H1 (cell line): ENCODE results near the gene CACNA1A. TPM values are rescaled to one million over a fixed set of nuclear protein-coding genes. Genes with fewer than 3 reads are reported as not detected.

ENCODE experiments used
- CTCF ChIA-PET: fragments of 300-600 bp; sonication (Branson Sonifier 250); formaldehyde crosslinking; loops from one replicate; lab custom pipeline; 2021; ENCODE audit not compliant: partially characterized antibody; lab: Charles Lee
- POLR2A ChIA-PET: fragments of 300-600 bp; sonication (Branson Sonifier 250); formaldehyde crosslinking; loops from one replicate; lab custom pipeline; 2021; ENCODE audit warnings: inconsistent platforms; ENCODE audit not compliant: partially characterized antibody; lab: Charles Lee
- DNase-seq, 2 experiments: peaks; one replicate each; pipeline versions ENCODE4 v3.0.0 to v3.0.0-alpha.2; 2010 to 2022; ENCODE audit warnings: low spot score in 2 of 2, low read depth in 1 of 2, mixed read lengths in 1 of 2
- FAIRE-seq: peaks from 2 replicates; lab custom pipeline; 2011; peaks lifted over from hg19 to GRCh38; lab: Jason Lieb, UNC
- H2AFZ ChIP-seq: 2 replicates; pipeline ENCODE4 v1.8.1; 2012; ENCODE audit warnings: low read length, inconsistent platforms
- H2AK5ac ChIP-seq: 2 replicates; pipeline ENCODE4 v1.6.1; 2013; ENCODE audit warnings: low read depth, low read length
- H2BK120ac ChIP-seq: replicated peaks from 2 replicates; pipeline ENCODE3; 2013; ENCODE audit warnings: low read depth, low read length, inconsistent platforms
- H2BK12ac ChIP-seq: 2 replicates; pipeline ENCODE4 v1.6.1; 2013; ENCODE audit warnings: low read depth, low read length
- H2BK15ac ChIP-seq: 2 replicates; pipeline ENCODE4 v1.6.1; 2013; ENCODE audit warnings: low read length
- H2BK20ac ChIP-seq: 2 replicates; pipeline ENCODE4 v1.6.1; 2013; ENCODE audit warnings: low read length
- H2BK5ac ChIP-seq: 2 replicates; pipeline ENCODE4 v1.6.1; 2013; ENCODE audit warnings: low read depth, low read length
- H3K14ac ChIP-seq: 2 replicates; pipeline ENCODE4 v1.6.1; 2013; ENCODE audit warnings: inconsistent platforms; ENCODE audit not compliant: insufficient read length
- H3K18ac ChIP-seq: 2 replicates; pipeline ENCODE4 v1.6.1; 2013; ENCODE audit warnings: low read length; ENCODE audit errors: extremely low read depth
- H3K23ac ChIP-seq: 2 replicates; pipeline ENCODE4 v1.6.1; 2013; ENCODE audit warnings: inconsistent platforms; ENCODE audit not compliant: insufficient read length
- H3K23me2 ChIP-seq: 2 replicates; pipeline ENCODE4 v1.6.1; 2013; ENCODE audit warnings: low read depth, low read length
- H3K27ac ChIP-seq: 2 replicates; pipeline ENCODE4 v1.6.1; 2011; ENCODE audit warnings: low read depth, low read length, inconsistent platforms
- H3K27me3 ChIP-seq, 4 experiments: replicated peaks in 1 of 4; 1 replicate in 1 of 4; 2 replicates in 3 of 4; pipeline versions ENCODE4 v1.6.1 to v1.8.1; 2011 to 2013; ENCODE audit warnings: low read length in 3 of 4, mild to moderate bottlenecking in 3 of 4, inconsistent platforms in 2 of 4, mixed read lengths in 2 of 4, moderate library complexity in 1 of 4; ENCODE audit not compliant: control insufficient read depth in 3 of 4, insufficient read depth in 3 of 4; ENCODE audit errors: extremely low read depth in 1 of 4
- H3K36me3 ChIP-seq, 4 experiments: 2 replicates each; pipeline versions ENCODE4 v1.6.1 to v1.8.1; 2011 to 2013; ENCODE audit warnings: mild to moderate bottlenecking in 4 of 4, low read length in 3 of 4, moderate library complexity in 2 of 4, control low read depth in 1 of 4, inconsistent platforms in 1 of 4; ENCODE audit not compliant: insufficient read depth in 4 of 4, control insufficient read depth in 2 of 4
- H3K4ac ChIP-seq: replicated peaks from 2 replicates; pipeline ENCODE3; 2013; ENCODE audit warnings: low read length, low read depth, mixed read lengths, inconsistent platforms; ENCODE audit not compliant: insufficient read length
- H3K4me1 ChIP-seq, 4 experiments: replicated peaks in 1 of 4; 1 replicate in 1 of 4; 2 replicates in 3 of 4; pipeline versions ENCODE4 v1.6.1 to v1.8.1; 2011 to 2013; ENCODE audit warnings: low read length in 3 of 4, inconsistent platforms in 2 of 4, mixed read lengths in 1 of 4; ENCODE audit not compliant: insufficient read depth in 4 of 4, control insufficient read depth in 3 of 4
- H3K4me2 ChIP-seq, 2 experiments: 2 replicates each; pipeline versions ENCODE4 v1.6.1 to v1.8.1; 2011 to 2013; ENCODE audit warnings: low read depth in 2 of 2, low read length in 2 of 2, control low read depth in 1 of 2, inconsistent platforms in 1 of 2, mild to moderate bottlenecking in 1 of 2; ENCODE audit not compliant: insufficient read depth in 1 of 2
- H3K4me3 ChIP-seq, 4 experiments: fragments of 200-600, 300-600 bp in 1 of 4; sonication (generic), shearing (Covaris generic), sonication (Bioruptor Twin) in 1 of 4; 2 replicates each; pipeline versions ENCODE4 v1.5.1 to v1.8.1; 2011 to 2016; ENCODE audit warnings: low read length in 4 of 4, low read depth in 3 of 4, control low read depth in 2 of 4, inconsistent platforms in 2 of 4, mild to moderate bottlenecking in 2 of 4, mixed read lengths in 1 of 4, moderate library complexity in 1 of 4; ENCODE audit not compliant: insufficient read depth in 2 of 4; ENCODE audit errors: extremely low read depth in 1 of 4
- H3K56ac ChIP-seq: replicated peaks from 2 replicates; pipeline ENCODE3; 2013; ENCODE audit warnings: low read depth, mild to moderate bottlenecking, mixed read lengths, low read length, inconsistent platforms; ENCODE audit not compliant: insufficient read length
- H3K79me1 ChIP-seq: 2 replicates; pipeline ENCODE4 v1.6.1; 2013; ENCODE audit warnings: low read depth, low read length, control low read depth
- H3K79me2 ChIP-seq, 2 experiments: 2 replicates each; pipeline versions ENCODE4 v1.6.1 to v1.8.1; 2012 to 2013; ENCODE audit warnings: low read length in 2 of 2, mild to moderate bottlenecking in 2 of 2, inconsistent platforms in 1 of 2; ENCODE audit not compliant: insufficient read depth in 2 of 2, control insufficient read depth in 1 of 2
- H3K9ac ChIP-seq, 4 experiments: replicated peaks in 1 of 4; 1 replicate in 1 of 4; 2 replicates in 3 of 4; pipeline versions ENCODE4 v1.6.1 to v1.8.1; 2011 to 2013; ENCODE audit warnings: low read depth in 3 of 4, low read length in 3 of 4, control low read depth in 2 of 4, mild to moderate bottlenecking in 2 of 4, moderate library complexity in 2 of 4, inconsistent platforms in 1 of 4; ENCODE audit errors: extremely low read depth in 1 of 4
- H3K9me3 ChIP-seq, 2 experiments: 2 replicates each; pipeline versions ENCODE4 v1.6.1 to v1.8.1; 2012 to 2013; ENCODE audit warnings: mild to moderate bottlenecking in 2 of 2, moderate library complexity in 2 of 2, control low read depth in 1 of 2, inconsistent platforms in 1 of 2, low read depth in 1 of 2, low read length in 1 of 2, mixed read lengths in 1 of 2; ENCODE audit not compliant: insufficient read depth in 2 of 2
- H4K20me1 ChIP-seq, 2 experiments: replicated peaks in 1 of 2; 2 replicates each; pipeline versions ENCODE3 to v1.8.1; 2011 to 2013; ENCODE audit warnings: inconsistent platforms in 2 of 2, low read length in 2 of 2, mild to moderate bottlenecking in 1 of 2; ENCODE audit not compliant: insufficient read depth in 2 of 2, control insufficient read depth in 1 of 2
- H4K5ac ChIP-seq: 2 replicates; pipeline ENCODE4 v1.6.1; 2013; ENCODE audit warnings: low read length, low read depth, mixed read lengths, inconsistent platforms; ENCODE audit not compliant: insufficient read length
- H4K8ac ChIP-seq: 2 replicates; pipeline ENCODE4 v1.8.0; 2013; ENCODE audit warnings: mild to moderate bottlenecking, moderate library complexity, low read length, inconsistent platforms; ENCODE audit not compliant: insufficient read depth; ENCODE audit errors: extremely low read depth
- H4K91ac ChIP-seq: replicated peaks from 2 replicates; pipeline ENCODE3; 2013; ENCODE audit warnings: low read length, mixed read lengths, inconsistent platforms; ENCODE audit not compliant: insufficient read length
- BACH1 ChIP-seq: IDR thresholded peaks from 2 replicates; pipeline ENCODE4 v1.6.1; 2012; ENCODE audit warnings: low read length, improper control_type of control experiment
- GABPA ChIP-seq: IDR thresholded peaks from 2 replicates; pipeline ENCODE4 v1.6.1; 2011; ENCODE audit warnings: mild to moderate bottlenecking, low read length, moderate library complexity, borderline replicate concordance; ENCODE audit not compliant: insufficient read depth
- POU5F1 ChIP-seq: IDR thresholded peaks from 2 replicates; pipeline ENCODE4 v1.6.1; 2011; ENCODE audit warnings: low read depth, mild to moderate bottlenecking, low read length, moderate library complexity
- RAD21 ChIP-seq, 2 experiments: IDR thresholded peaks in 1 of 2; conservative IDR thresholded peaks in 1 of 2; 2 replicates each; pipeline ENCODE4 v1.6.1; 2011; ENCODE audit warnings: low read depth in 2 of 2, low read length in 2 of 2, improper control_type of control experiment in 1 of 2, inconsistent platforms in 1 of 2, mild to moderate bottlenecking in 1 of 2, moderate library complexity in 1 of 2
- SRF ChIP-seq: IDR thresholded peaks from 2 replicates; pipeline ENCODE4 v1.6.1; 2011; ENCODE audit warnings: mild to moderate bottlenecking, low read depth, low read length, moderate library complexity
- WGBS, 2 experiments: shearing (Covaris generic) in 1 of 2; methylation state at CpG; one replicate each; pipeline versions ENCODE4 v1.1.6 to v1.1.7; 2013 to 2015; ENCODE audit warnings: low lambda C conversion rate in 2 of 2, mixed read lengths in 2 of 2, inconsistent platforms in 1 of 2, low coverage in 1 of 2, missing lambda C conversion rate in 1 of 2; ENCODE audit not compliant: insufficient replicate concordance in 2 of 2, insufficient coverage in 1 of 2, insufficient read length in 1 of 2; ENCODE audit errors: extremely low coverage in 1 of 2, missing lambda C conversion rate in 1 of 2; 5-methylcytosine and 5-hydroxymethylcytosine counted together
- polyA plus RNA-seq, 7 experiments: library from polyadenylated mRNA; depleted of rRNA in 3 of 7; stranded (reverse) in 5 of 7; unstranded in 2 of 7; fragments of >200 nt in 5 of 7; fragments of 200-250 nt in 2 of 7; gene quantifications; 1 replicate in 5 of 7; 2 replicates in 1 of 7; 4 replicates in 1 of 7; pipeline versions ENCODE4 v1.2.1 to v1.2.3, GENCODE V29; 2011 to 2013; ENCODE audit warnings: missing spikeins in 2 of 7, mixed read lengths in 2 of 7
- total RNA-seq: library from RNA; stranded (reverse); fragmentation: NEBNext Ultra II Directional; extraction: Animal tissue kit (Norgen Biotek cat#: 25700); gene quantifications from 2 replicates; pipeline ENCODE4 v1.2.1, GENCODE V29; 2021
- TF ChIP-seq, protein P1 (sequence below), 3 experiments: IDR thresholded peaks; 1 replicate in 2 of 3; 2 replicates in 1 of 3; pipeline versions ENCODE4 v1.5.1 to v1.6.1; 2011; ENCODE audit warnings: low read length in 3 of 3, mild to moderate bottlenecking in 3 of 3, inconsistent platforms in 2 of 3, low read depth in 1 of 3, moderate library complexity in 1 of 3; ENCODE audit not compliant: insufficient read depth in 1 of 3; ENCODE audit errors: control extremely low read depth in 1 of 3
- TF ChIP-seq, protein P2 (sequence below): IDR thresholded peaks from 2 replicates; pipeline ENCODE4 v1.6.1; 2011; ENCODE audit warnings: low read length, improper control_type of control experiment

Gene CACNA1A
- total and polyA plus RNA-seq, 2 of the 8 experiments (the other 6 are each of a cell fraction or from before 2014, with no cell fraction given), result 10.7 to 25.3 TPM

DNA sequence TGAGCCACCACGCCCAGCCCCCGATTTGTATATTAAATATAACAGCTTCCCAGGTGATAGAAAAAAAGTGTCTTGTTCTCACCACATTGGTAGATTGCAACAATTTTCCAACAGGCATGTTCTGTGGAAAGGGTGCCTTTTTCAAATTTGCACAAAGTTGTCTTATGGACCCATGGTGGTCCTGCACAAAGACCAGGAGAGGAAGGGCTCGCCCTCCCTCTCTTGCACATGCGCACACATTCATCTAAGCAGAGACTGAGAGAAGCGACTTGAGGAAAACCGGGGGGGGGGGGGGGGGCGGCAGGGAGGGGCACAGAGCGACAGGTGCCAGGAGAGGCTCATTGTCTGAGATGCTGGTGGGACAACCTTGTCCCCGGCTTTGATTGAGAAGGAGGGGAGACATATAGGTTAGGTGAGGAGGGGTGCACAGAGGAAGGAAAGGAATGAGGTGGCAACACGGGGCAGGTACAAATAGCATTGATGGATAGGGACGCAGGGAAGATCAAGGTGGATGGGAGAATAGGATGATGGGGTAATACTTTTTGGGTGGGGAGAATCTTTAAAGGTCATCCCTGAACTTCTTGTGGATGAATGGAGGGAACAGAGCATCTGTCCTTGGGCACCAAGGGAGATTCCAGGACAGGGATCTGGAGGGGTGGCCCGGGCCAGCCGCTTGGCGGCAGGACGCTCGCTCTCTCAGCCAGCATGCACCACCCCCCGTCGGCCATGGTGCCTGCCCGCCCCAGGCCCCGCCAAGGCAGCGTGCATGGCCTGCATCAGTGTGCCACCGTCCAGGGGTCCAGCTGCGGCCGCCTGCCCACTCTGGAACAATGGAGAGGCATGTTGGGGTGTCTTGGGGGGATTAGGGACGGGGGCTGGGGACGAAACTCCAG lies 280.1 kb downstream of the CACNA1A start:
- CTCF ChIA-PET, result no interaction called here
- Histone ChIP-seq H3K27me3 (no peaks in the 10 kb centered on the region), H3K4me2 (no peak overlapping the region)
- TF ChIP-seq, protein P1, sequence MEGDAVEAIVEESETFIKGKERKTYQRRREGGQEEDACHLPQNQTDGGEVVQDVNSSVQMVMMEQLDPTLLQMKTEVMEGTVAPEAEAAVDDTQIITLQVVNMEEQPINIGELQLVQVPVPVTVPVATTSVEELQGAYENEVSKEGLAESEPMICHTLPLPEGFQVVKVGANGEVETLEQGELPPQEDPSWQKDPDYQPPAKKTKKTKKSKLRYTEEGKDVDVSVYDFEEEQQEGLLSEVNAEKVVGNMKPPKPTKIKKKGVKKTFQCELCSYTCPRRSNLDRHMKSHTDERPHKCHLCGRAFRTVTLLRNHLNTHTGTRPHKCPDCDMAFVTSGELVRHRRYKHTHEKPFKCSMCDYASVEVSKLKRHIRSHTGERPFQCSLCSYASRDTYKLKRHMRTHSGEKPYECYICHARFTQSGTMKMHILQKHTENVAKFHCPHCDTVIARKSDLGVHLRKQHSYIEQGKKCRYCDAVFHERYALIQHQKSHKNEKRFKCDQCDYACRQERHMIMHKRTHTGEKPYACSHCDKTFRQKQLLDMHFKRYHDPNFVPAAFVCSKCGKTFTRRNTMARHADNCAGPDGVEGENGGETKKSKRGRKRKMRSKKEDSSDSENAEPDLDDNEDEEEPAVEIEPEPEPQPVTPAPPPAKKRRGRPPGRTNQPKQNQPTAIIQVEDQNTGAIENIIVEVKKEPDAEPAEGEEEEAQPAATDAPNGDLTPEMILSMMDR (IDR thresholded peaks at IDR 0.05; ENCODE audit: control extremely low read depth in 1 of 3, insufficient read depth in 1 of 3, low read depth in 1 of 3, low read length in 3 of 3), result no peak
- TF ChIP-seq, protein P2, sequence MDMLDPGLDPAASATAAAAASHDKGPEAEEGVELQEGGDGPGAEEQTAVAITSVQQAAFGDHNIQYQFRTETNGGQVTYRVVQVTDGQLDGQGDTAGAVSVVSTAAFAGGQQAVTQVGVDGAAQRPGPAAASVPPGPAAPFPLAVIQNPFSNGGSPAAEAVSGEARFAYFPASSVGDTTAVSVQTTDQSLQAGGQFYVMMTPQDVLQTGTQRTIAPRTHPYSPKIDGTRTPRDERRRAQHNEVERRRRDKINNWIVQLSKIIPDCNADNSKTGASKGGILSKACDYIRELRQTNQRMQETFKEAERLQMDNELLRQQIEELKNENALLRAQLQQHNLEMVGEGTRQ, result no peak
- TF ChIP-seq POU5F1, result no peak
- TF ChIP-seq RAD21 (IDR thresholded peaks at IDR 0.05 in 1 of 2, conservative IDR thresholded peaks at IDR 0.05 in 1 of 2; ENCODE audit: low read depth in 2 of 2, low read length in 2 of 2), result no peak
- no peak for TF ChIP-seq GABPA
- no peak for TF ChIP-seq SRF
- TF ChIP-seq BACH1, result no peak

More for the DNA sequence above, 280.1 kb downstream of the CACNA1A start:
- Histone ChIP-seq H3K4me1 (peaks cover 0 to 4% (median 0%) of the 10 kb centered on the region in 4 experiments; a peak in 3 of 7 replicates), H4K8ac (no peak overlapping the region), H3K23me2 (no peaks in the 10 kb centered on the region), H4K91ac (no peak overlapping the region), H3K9ac (no peak overlapping the region), H2BK5ac (no peak overlapping the region; the same call in 1 of the 2 replicates), H3K79me2 (no peaks in the 10 kb centered on the region), H3K4me3 (no peak overlapping the region), H3K36me3 (no peaks in the 10 kb centered on the region), H3K9me3 (no peaks in the 10 kb centered on the region), H3K23ac (no peak overlapping the region), H3K56ac (no peak overlapping the region), H2BK20ac (no peak overlapping the region), H3K14ac (no peak overlapping the region), H3K27ac (no peak overlapping the region), H3K18ac (no peak overlapping the region), H2BK12ac (no peak overlapping the region), H2BK120ac (no peak overlapping the region), H2AFZ (no peak overlapping the region), H2BK15ac (no peak overlapping the region; the same call in 1 of the 2 replicates), H4K5ac (no peak overlapping the region), H4K20me1 (peaks cover 0 to 1% of the 10 kb centered on the region in 2 experiments), H3K79me1 (no peaks in the 10 kb centered on the region), H2AK5ac (no peak overlapping the region), H3K4ac (no peak overlapping the region)
- POLR2A ChIA-PET, result interaction anchor here (0.5 to 0.7 kb wide), 2 partner anchors 85 to 379 kb away, joined by 3 read pairs; no protein-coding TSS in a partner anchor
- WGBS, 2 experiments, result 91% methylated on average over 19 of the region's 26 CpGs; no CpG with 5 or more reads in 1 of the 2 experiments
- no peak for FAIRE-seq
- DNase-seq, result no peak
